ENCODE data around the gene ARID1B. TPM values are rescaled to one million over a fixed set of nuclear protein-coding genes. Genes with fewer than 3 reads are reported as not detected.

The ARID1B gene
- total RNA-seq, 2 donors from 2014 or later = 74.0 to 110 TPM

DNA sequence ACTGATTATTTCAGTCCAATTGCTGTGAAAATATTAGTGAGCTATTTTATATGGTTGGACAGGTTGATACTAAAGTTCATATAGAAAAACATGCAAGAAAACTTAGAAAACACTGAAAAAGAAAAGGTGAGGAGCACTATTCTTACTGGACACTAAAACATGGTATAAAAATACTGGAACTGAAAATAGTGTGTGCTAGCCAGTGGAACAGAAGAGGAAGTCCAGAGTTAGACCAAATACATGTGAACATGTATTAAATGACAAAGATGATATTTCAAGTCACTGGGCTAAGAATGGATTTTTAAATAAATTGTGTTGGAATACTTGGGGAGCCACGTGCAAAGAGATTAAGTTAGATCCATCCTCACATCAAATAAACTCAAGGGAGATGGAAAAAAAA, 327.6 kb downstream of the ARID1B start:
- no peak overlapping the region for H3K9ac ChIP-seq (ENCODE audit: extremely low read depth, low read length, poor library complexity, severe bottlenecking)
- no peaks in the 10 kb centered on the region for H3K9me3 Mint-ChIP-seq
- no peaks in the 10 kb centered on the region for H3K9me3 ChIP-seq (ENCODE audit: control insufficient read depth, low read length)
- peaks cover 10% of the 10 kb centered on the region for H3K4me1 Mint-ChIP-seq
- no peak overlapping the region for H3K27ac Mint-ChIP-seq
- no peak overlapping the region for H3K4me3 ChIP-seq (ENCODE audit: low read length)
- DNase-seq = no peak
- H3K27me3 ChIP-seq (ENCODE audit: control insufficient read depth, insufficient read depth, low read length, poor library complexity, severe bottlenecking) = no peaks in the 10 kb centered on the region
- peaks cover 20% of the 10 kb centered on the region for H3K36me3 ChIP-seq (ENCODE audit: control insufficient read depth, insufficient read depth, low read length)
- WGBS, 2 experiments (ENCODE audit: insufficient coverage in 1 of 2, insufficient read length in 1 of 2) = no CpG with 5 or more reads among the region's 1 CpG
- peaks cover 5% of the 10 kb centered on the region for H3K4me1 ChIP-seq (ENCODE audit: control insufficient read depth, insufficient read depth, low read length)
- no peak overlapping the region for H3K27ac ChIP-seq (ENCODE audit: low read depth, low read length)
- H3K4me3 Mint-ChIP-seq = no peak overlapping the region
- H3K36me3 Mint-ChIP-seq (ENCODE audit: low read depth) = peaks cover 4% of the 10 kb centered on the region
- no peaks in the 10 kb centered on the region for H3K27me3 Mint-ChIP-seq (ENCODE audit: insufficient read depth)
- TF ChIP-seq, protein P1, sequence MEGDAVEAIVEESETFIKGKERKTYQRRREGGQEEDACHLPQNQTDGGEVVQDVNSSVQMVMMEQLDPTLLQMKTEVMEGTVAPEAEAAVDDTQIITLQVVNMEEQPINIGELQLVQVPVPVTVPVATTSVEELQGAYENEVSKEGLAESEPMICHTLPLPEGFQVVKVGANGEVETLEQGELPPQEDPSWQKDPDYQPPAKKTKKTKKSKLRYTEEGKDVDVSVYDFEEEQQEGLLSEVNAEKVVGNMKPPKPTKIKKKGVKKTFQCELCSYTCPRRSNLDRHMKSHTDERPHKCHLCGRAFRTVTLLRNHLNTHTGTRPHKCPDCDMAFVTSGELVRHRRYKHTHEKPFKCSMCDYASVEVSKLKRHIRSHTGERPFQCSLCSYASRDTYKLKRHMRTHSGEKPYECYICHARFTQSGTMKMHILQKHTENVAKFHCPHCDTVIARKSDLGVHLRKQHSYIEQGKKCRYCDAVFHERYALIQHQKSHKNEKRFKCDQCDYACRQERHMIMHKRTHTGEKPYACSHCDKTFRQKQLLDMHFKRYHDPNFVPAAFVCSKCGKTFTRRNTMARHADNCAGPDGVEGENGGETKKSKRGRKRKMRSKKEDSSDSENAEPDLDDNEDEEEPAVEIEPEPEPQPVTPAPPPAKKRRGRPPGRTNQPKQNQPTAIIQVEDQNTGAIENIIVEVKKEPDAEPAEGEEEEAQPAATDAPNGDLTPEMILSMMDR (conservative IDR thresholded peaks at IDR 0.05) = no peak

DNA sequence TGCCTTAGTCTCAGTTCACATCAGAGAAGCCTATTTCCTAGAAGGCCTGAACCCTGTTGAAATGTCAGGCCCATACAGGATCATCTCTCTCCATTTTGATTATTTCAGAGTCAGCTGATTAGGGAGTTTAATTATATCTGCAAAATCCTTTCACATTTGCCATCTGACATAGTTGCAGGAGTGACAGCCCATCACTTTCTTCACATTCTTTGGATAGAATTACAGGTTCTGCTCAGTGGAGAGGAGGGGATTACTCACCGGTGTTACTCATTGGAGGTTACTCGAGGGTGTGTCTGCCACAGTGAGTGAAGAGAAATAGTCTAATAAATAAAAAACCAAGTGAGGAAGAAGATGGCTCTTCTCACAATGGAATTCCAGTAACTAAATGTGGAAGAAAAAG, 329.3 kb downstream of the ARID1B start:
- Mint-ChIP-seq H3K27ac (no peak overlapping the region), H3K9me3 (no peaks in the 10 kb centered on the region), H3K4me3 (no peak overlapping the region), H3K27me3 (ENCODE audit: insufficient read depth) (no peaks in the 10 kb centered on the region), H3K36me3 (ENCODE audit: low read depth) (peaks cover 9% of the 10 kb centered on the region), H3K4me1 (peaks cover 3% of the 10 kb centered on the region)
- no peak overlapping the region for H3K4me3 ChIP-seq (ENCODE audit: low read length)
- no peaks in the 10 kb centered on the region for H3K9me3 ChIP-seq (ENCODE audit: control insufficient read depth, low read length)
- DNase-seq = no peak
- TF ChIP-seq, protein P1 (conservative IDR thresholded peaks at IDR 0.05) = no peak
- no peaks in the 10 kb centered on the region for H3K4me1 ChIP-seq (ENCODE audit: control insufficient read depth, insufficient read depth, low read length)
- no peak overlapping the region for H3K27ac ChIP-seq (ENCODE audit: low read depth, low read length)
- no peaks in the 10 kb centered on the region for H3K27me3 ChIP-seq (ENCODE audit: control insufficient read depth, insufficient read depth, low read length, poor library complexity, severe bottlenecking)
- peaks cover 9% of the 10 kb centered on the region for H3K36me3 ChIP-seq (ENCODE audit: control insufficient read depth, insufficient read depth, low read length)
- H3K9ac ChIP-seq (ENCODE audit: extremely low read depth, low read length, poor library complexity, severe bottlenecking) = no peak overlapping the region
- 92 to 94% methylated on average over 2 of the region's 2 CpGs for WGBS, 2 experiments (ENCODE audit: insufficient coverage in 1 of 2, insufficient read length in 1 of 2)

DNA sequence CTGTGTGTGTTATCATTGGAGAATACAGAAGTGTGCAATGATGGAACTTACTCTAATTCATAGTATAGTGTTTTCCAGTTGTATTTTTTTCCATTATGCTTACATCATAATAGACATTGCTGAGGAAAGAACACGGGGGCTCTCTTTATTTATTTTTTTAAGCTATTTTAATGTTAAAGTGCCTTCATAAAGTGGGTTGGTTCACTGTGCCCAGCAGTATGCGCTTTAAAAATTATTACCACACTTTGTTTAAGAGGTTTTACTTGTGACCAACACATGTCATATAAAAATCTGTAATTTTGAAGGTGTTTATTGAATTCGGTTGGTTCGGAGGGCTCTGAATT, 330.4 kb downstream of the ARID1B start:
- DNase-seq = no peak
- Mint-ChIP-seq H3K27me3 (ENCODE audit: insufficient read depth) (no peaks in the 10 kb centered on the region), H3K27ac (no peak overlapping the region), H3K4me3 (no peak overlapping the region), H3K36me3 (ENCODE audit: low read depth) (peaks cover 11% of the 10 kb centered on the region), H3K4me1 (no peaks in the 10 kb centered on the region), H3K9me3 (no peaks in the 10 kb centered on the region)
- H3K9me3 ChIP-seq (ENCODE audit: control insufficient read depth, low read length) = no peaks in the 10 kb centered on the region
- no peaks in the 10 kb centered on the region for H3K27me3 ChIP-seq (ENCODE audit: control insufficient read depth, insufficient read depth, low read length, poor library complexity, severe bottlenecking)
- TF ChIP-seq, protein P1 (conservative IDR thresholded peaks at IDR 0.05) = no peak
- H3K27ac ChIP-seq (ENCODE audit: low read depth, low read length) = no peak overlapping the region
- H3K4me3 ChIP-seq (ENCODE audit: low read length) = no peak overlapping the region
- H3K36me3 ChIP-seq (ENCODE audit: control insufficient read depth, insufficient read depth, low read length) = peaks cover 8% of the 10 kb centered on the region
- no peaks in the 10 kb centered on the region for H3K4me1 ChIP-seq (ENCODE audit: control insufficient read depth, insufficient read depth, low read length)
- no peak overlapping the region for H3K9ac ChIP-seq (ENCODE audit: extremely low read depth, low read length, poor library complexity, severe bottlenecking)
- WGBS, 2 experiments (ENCODE audit: insufficient coverage in 1 of 2, insufficient read length in 1 of 2) = 89% methylated on average over 3 of the region's 4 CpGs; no CpG with 5 or more reads in 1 of the 2 experiments

Data from endodermal cell (in vitro differentiated cells).